PC-3 (cell line): Measurements from ENCODE around the gene CNTNAP2.

Experiments
- CTCF ChIP-seq: fragments of 300-600 bp; sonication (generic); conservative IDR thresholded peaks from 2 replicates; pipeline ENCODE4 v1.5.1; 2017; ENCODE audit warnings: antibody characterized with exemption, low read depth, mild to moderate bottlenecking, low read length
- EZH2 ChIP-seq: fragments of 300-600 bp; sonication (generic); IDR thresholded peaks from one replicate; pipeline ENCODE4 v1.6.1; 2017; ENCODE audit warnings: antibody characterized with exemption, mild to moderate bottlenecking, low read length; ENCODE audit not compliant: unreplicated experiment
- EZH2phosphoT487 ChIP-seq: fragments of 300-600 bp; sonication (generic); IDR thresholded peaks from 2 replicates; pipeline ENCODE4 v1.6.1; 2018; ENCODE audit warnings: mild to moderate bottlenecking, antibody characterized with exemption, low read length, borderline replicate concordance

- no peak for TF ChIP-seq CTCF
- no peak for TF ChIP-seq EZH2phosphoT487
- TF ChIP-seq EZH2, result no peak
Measured at GRCh38 chr7:147803606-147804005, 1687.0 kb downstream of the CNTNAP2 start.
